HCT116 (cell line): ENCODE data around the gene FAM219A. TPM values are rescaled to one million over a fixed set of nuclear protein-coding genes. Genes with fewer than 3 reads are reported as not detected.

ENCODE experiments used
- ATAC-seq: fragments of 200-7000 bp; cut with Tn5 transposase; 2 replicates; pipeline ENCODE4 v1.9.1; 2020; ENCODE audit warnings: mild to moderate bottlenecking, moderate library complexity
- BruUV-seq: library from RNA; stranded (reverse); fragments of 400-500 nt; replicated peaks from 2 replicates; lab custom pipeline; 2021; lab: Mats Ljungman, UMichigan
- CTCF ChIA-PET: fragments of 300-600 bp; sonication (Branson Sonifier 250); formaldehyde crosslinking; loops from one replicate; lab custom pipeline; 2021; ENCODE audit warnings: antibody characterized with exemption; lab: Charles Lee
- POLR2A ChIA-PET: fragments of 300-600, 350-600 bp; sonication (Branson Sonifier 250); formaldehyde crosslinking; loops from one replicate; lab custom pipeline; 2021; ENCODE audit warnings: antibody characterized with exemption; lab: Charles Lee
- RAD21 ChIA-PET, 2 experiments: fragments of 300-600 bp; sonication (Branson Sonifier 250); formaldehyde crosslinking; loops; one replicate each; lab custom pipeline; 2023; ENCODE audit warnings: low total read pairs in 2 of 2; ENCODE audit not compliant: uncharacterized antibody in 2 of 2, unreplicated experiment in 2 of 2, low non-redundant PET in 1 of 2; lab: Charles Lee
- DNase-seq: peaks from one replicate; pipeline ENCODE4 v3.0.0-alpha.2; 2010; ENCODE audit warnings: low read depth, low spot score
- H2AFZ ChIP-seq: fragments of 200-600 bp; shearing (Covaris generic), sonication (generic); 2 replicates; pipeline ENCODE4 v1.6.1; 2017; ENCODE audit warnings: low read depth, mixed run types, mixed read lengths, antibody characterized with exemption, low read length; ENCODE audit not compliant: poor library complexity, severe bottlenecking
- H3K27ac ChIP-seq: 2 replicates; pipeline ENCODE4 v1.5.1; 2012; ENCODE audit warnings: low read depth, low read length
- H3K27me3 ChIP-seq: fragments of 200-600 bp; sonication (generic); 2 replicates; pipeline ENCODE4 v1.6.1; 2016; ENCODE audit warnings: mixed run types, low read length, mixed read lengths; ENCODE audit not compliant: insufficient read depth
- H3K36me3 ChIP-seq, 2 experiments: fragments of 200-500 bp in 1 of 2; fragments of 200-600 bp in 1 of 2; sonication (Bioruptor generic) in 1 of 2; sonication (generic) in 1 of 2; 2 replicates each; pipeline versions ENCODE4 v1.5.1 to v1.6.1; 2014 to 2016; ENCODE audit warnings: low read length in 2 of 2, inconsistent platforms in 1 of 2, mixed read lengths in 1 of 2, mixed run types in 1 of 2; ENCODE audit not compliant: insufficient read depth in 2 of 2, control insufficient read depth in 1 of 2
- H3K4me1 ChIP-seq, 2 experiments: fragments of 200-600 bp in 1 of 2; sonication (generic) in 1 of 2; 2 replicates each; pipeline versions ENCODE4 v1.5.1 to v1.6.1; 2012 to 2017; ENCODE audit warnings: low read length in 2 of 2, inconsistent platforms in 1 of 2, mild to moderate bottlenecking in 1 of 2, mixed read lengths in 1 of 2, mixed run types in 1 of 2, moderate library complexity in 1 of 2; ENCODE audit not compliant: insufficient read depth in 2 of 2, control insufficient read depth in 1 of 2
- H3K4me2 ChIP-seq: fragments of 200-600 bp; sonication (generic); 2 replicates; pipeline ENCODE4 v1.6.1; 2017; ENCODE audit warnings: mixed run types, low read length, mixed read lengths
- H3K4me3 ChIP-seq, 2 experiments: fragments of 200-600 bp in 1 of 2; sonication (generic) in 1 of 2; replicated peaks in 1 of 2; 2 replicates each; pipeline ENCODE4 v1.5.1; 2011 to 2016; ENCODE audit warnings: low read length in 2 of 2, control low read depth in 1 of 2, low read depth in 1 of 2, mild to moderate bottlenecking in 1 of 2, mixed read lengths in 1 of 2, mixed run types in 1 of 2
- H3K79me2 ChIP-seq: fragments of 200-600 bp; sonication (generic); 2 replicates; pipeline ENCODE4 v1.6.1; 2017; ENCODE audit warnings: mild to moderate bottlenecking, mixed run types, low read length, moderate library complexity, mixed read lengths; ENCODE audit not compliant: insufficient read depth
- H3K9ac ChIP-seq: fragments of 200-600 bp; sonication (generic); 2 replicates; pipeline ENCODE4 v1.6.1; 2016; ENCODE audit warnings: low read length, mixed read lengths
- H3K9me2 ChIP-seq: fragments of 200-600 bp; sonication (generic), shearing (Covaris generic); 2 replicates; pipeline ENCODE4 v1.6.1; 2017; ENCODE audit warnings: mixed run types, mild to moderate bottlenecking, moderate library complexity; ENCODE audit not compliant: insufficient read depth
- H3K9me3 ChIP-seq, 2 experiments: fragments of 200-500 bp in 1 of 2; fragments of 200-600 bp in 1 of 2; sonication (Bioruptor generic) in 1 of 2; sonication (generic) in 1 of 2; 2 replicates each; pipeline ENCODE4 v1.6.1; 2014 to 2017; ENCODE audit warnings: low read length in 2 of 2, mixed read lengths in 2 of 2, inconsistent platforms in 1 of 2, low read depth in 1 of 2, mild to moderate bottlenecking in 1 of 2, mixed run types in 1 of 2, moderate library complexity in 1 of 2; ENCODE audit not compliant: control insufficient read depth in 1 of 2, insufficient read depth in 1 of 2
- H4K20me1 ChIP-seq: fragments of 200-600 bp; sonication (generic), shearing (Covaris generic); 2 replicates; pipeline ENCODE4 v1.6.1; 2017; ENCODE audit warnings: mixed run types, mild to moderate bottlenecking, moderate library complexity; ENCODE audit not compliant: insufficient read depth
- EZH2 ChIP-seq: fragments of 200-600 bp; sonication (generic); IDR thresholded peaks from 2 replicates; pipeline ENCODE4 v1.6.1; 2017; ENCODE audit warnings: antibody characterized with exemption, mixed run types
- EZH2phosphoT487 ChIP-seq: fragments of 200-600 bp; IDR thresholded peaks from 2 replicates; pipeline ENCODE4 v1.6.1; 2018; ENCODE audit warnings: antibody characterized with exemption, borderline replicate concordance
- FOSL1 ChIP-seq: IDR thresholded peaks from 2 replicates; pipeline ENCODE4 v1.6.1; 2012; ENCODE audit warnings: low read depth
- MAX ChIP-seq: IDR thresholded peaks from 2 replicates; pipeline ENCODE4 v1.6.1; 2012
- SIN3A ChIP-seq: IDR thresholded peaks from 2 replicates; pipeline ENCODE4 v1.6.1; 2012; ENCODE audit warnings: low read depth
- SP1 ChIP-seq: IDR thresholded peaks from 2 replicates; pipeline ENCODE4 v1.6.1; 2012; ENCODE audit warnings: low read depth
- TCF7L2 ChIP-seq: IDR thresholded peaks from 2 replicates; pipeline ENCODE4 v1.7.0; 2011; ENCODE audit warnings: borderline replicate concordance, inconsistent platforms; ENCODE audit not compliant: insufficient read depth, insufficient read length; ENCODE audit errors: extremely low read depth
- YY1 ChIP-seq: IDR thresholded peaks from 2 replicates; pipeline ENCODE4 v1.6.1; 2011; ENCODE audit warnings: low read length, low read depth, moderate library complexity, mild to moderate bottlenecking; ENCODE audit not compliant: insufficient replicate concordance; ENCODE audit errors: extremely low read depth
- ZFX ChIP-seq: fragments of 450-650 bp; IDR thresholded peaks from 2 replicates; pipeline ENCODE4 v1.6.1; 2017
- ZNF274 ChIP-seq: fragments of 200-500 bp; sonication (Bioruptor generic); IDR thresholded peaks from 2 replicates; pipeline ENCODE4 v1.6.1; 2014; ENCODE audit warnings: mild to moderate bottlenecking, low read depth, low read length, inconsistent platforms
- intact Hi-C: fragments of 100-400 bp; cut with micrococcal nuclease; formaldehyde crosslinking; loops from 2 replicates; pipeline ENCODE4 v1.10.0; 2022
- total RNA-seq: library from RNA; stranded (reverse); gene quantifications from one replicate; pipeline ENCODE4 v1.2.1, GENCODE V29; 2021; ENCODE audit not compliant: unreplicated experiment
- TF ChIP-seq, protein P1 (sequence below): IDR thresholded peaks from 2 replicates; pipeline ENCODE4 v1.6.1; 2012

FAM219A gene
- total RNA-seq, 1 experiment from 2014 or later, result 13.4 TPM

- Histone ChIP-seq H3K9me2 (no peaks in the 10 kb centered on the region), H3K4me1 (peaks cover 0 to 13% of the 10 kb centered on the region in 2 experiments; a peak in 2 of 4 replicates), H2AFZ (no peak overlapping the region), H3K27ac (no peak overlapping the region), H3K36me3 (peaks cover 0 to 2% of the 10 kb centered on the region in 2 experiments; a peak in 2 of 4 replicates), H3K9ac (no peak overlapping the region), H4K20me1 (no peaks in the 10 kb centered on the region), H3K79me2 (no peaks in the 10 kb centered on the region), H3K9me3 (no peaks in the 10 kb centered on the region), H3K4me3 (no peak overlapping the region), H3K4me2 (no peak overlapping the region), H3K27me3 (no peaks in the 10 kb centered on the region)
- no peak for ATAC-seq
- no TSS peak for BruUV-seq
- ChIA-PET POLR2A (no interaction called here), RAD21 (no interaction called here), CTCF (no interaction called here)
- intact Hi-C loops, result no loop called here
- DNase-seq, result no peak
- no peak for TF ChIP-seq EZH2phosphoT487
- TF ChIP-seq YY1, result no peak
- TF ChIP-seq ZFX, result no peak
- no peak for TF ChIP-seq MAX
- TF ChIP-seq FOSL1, result no peak
- no peak for TF ChIP-seq TCF7L2
- no peak for TF ChIP-seq SP1
- TF ChIP-seq, protein P1, sequence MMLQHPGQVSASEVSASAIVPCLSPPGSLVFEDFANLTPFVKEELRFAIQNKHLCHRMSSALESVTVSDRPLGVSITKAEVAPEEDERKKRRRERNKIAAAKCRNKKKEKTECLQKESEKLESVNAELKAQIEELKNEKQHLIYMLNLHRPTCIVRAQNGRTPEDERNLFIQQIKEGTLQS, result no peak
- TF ChIP-seq ZNF274, result no peak
- TF ChIP-seq EZH2, result no peak
- TF ChIP-seq SIN3A, result no peak
Measured at GRCh38 chr9:34398875-34399274, 59.5 kb downstream of the FAM219A start.
